A549 (cell line): ENCODE measurements around the gene PTPRN2. TPM values are rescaled to one million over a fixed set of nuclear protein-coding genes. Genes with fewer than 3 reads are reported as not detected.

Experiments
- ATAC-seq, 2 experiments: fragments of 200-7000 bp in 1 of 2; fragments of >200 bp in 1 of 2; cut with Nextera tagmentation in 1 of 2; cut with Tn5 transposase in 1 of 2; 3 replicates each; pipeline versions ENCODE4 v1.8.0 to v1.9.1; 2018 to 2020; ENCODE audit warnings: mild to moderate bottlenecking in 1 of 2, moderate library complexity in 1 of 2
- CTCF ChIA-PET: fragments of 300-600 bp; sonication (Branson Sonifier 250); formaldehyde crosslinking; extraction: SDS; loops from one replicate; lab custom pipeline; 2021; ENCODE audit warnings: antibody characterized with exemption, inconsistent platforms; lab: Yijun Ruan, JAX
- POLR2A ChIA-PET: fragments of 350-600 bp; formaldehyde crosslinking; extraction: SDS; loops from one replicate; lab custom pipeline; 2021; ENCODE audit warnings: antibody characterized with exemption, inconsistent platforms; lab: Yijun Ruan, JAX
- DNase-seq, 2 experiments: peaks; one replicate each; pipeline versions ENCODE4 v3.0.0 to v3.0.0-alpha.2; 2011 to 2016; ENCODE audit warnings: low read depth in 1 of 2, low spot score in 1 of 2
- FAIRE-seq: peaks from 2 replicates; lab custom pipeline; 2011; peaks lifted over from hg19 to GRCh38; lab: Jason Lieb, UNC
- H3K27ac ChIP-seq, 2 experiments: fragments of >200 bp; sonication (Bioruptor Twin); formaldehyde crosslinking; 3 replicates each; pipeline ENCODE4 v1.5.1; 2016 to 2017
- H3K4me1 ChIP-seq: fragments of >200 bp; sonication (Bioruptor Twin); formaldehyde crosslinking; 3 replicates; pipeline ENCODE4 v1.6.1; 2016
- H3K4me2 ChIP-seq: fragments of >200 bp; sonication (Bioruptor Twin); formaldehyde crosslinking; 3 replicates; pipeline ENCODE4 v1.6.1; 2016
- H3K4me3 ChIP-seq: fragments of >200 bp; sonication (Bioruptor Twin); formaldehyde crosslinking; 3 replicates; pipeline ENCODE4 v1.5.1; 2016
- H3K9me3 ChIP-seq: fragments of >200 bp; sonication (Bioruptor Twin); formaldehyde crosslinking; 3 replicates; pipeline ENCODE4 v1.6.1; 2016
- BHLHE40 ChIP-seq: IDR thresholded peaks from 2 replicates; pipeline ENCODE4 v1.6.1; 2012; ENCODE audit warnings: low read depth, low read length, inconsistent platforms
- CBX8 ChIP-seq: fragments of 200-600 bp; sonication (generic); IDR thresholded peaks from 2 replicates; pipeline ENCODE4 v1.6.1; 2016
- CEBPB ChIP-seq, 2 experiments: fragments of >200 bp in 1 of 2; sonication (Bioruptor Twin) in 1 of 2; formaldehyde crosslinking in 1 of 2; IDR thresholded peaks; 2 replicates each; pipeline ENCODE4 v1.6.1; 2012 to 2016
- CHD2 ChIP-seq: fragments of 150-350 bp; IDR thresholded peaks from 2 replicates; pipeline ENCODE4 v1.6.1; 2014; ENCODE audit warnings: low read length; ENCODE audit not compliant: partially characterized antibody
- CHD4 ChIP-seq: fragments of 200-600 bp; sonication (generic); IDR thresholded peaks from 2 replicates; pipeline ENCODE4 v1.6.1; 2016; ENCODE audit warnings: antibody characterized with exemption, mild to moderate bottlenecking, borderline replicate concordance
- EP300 ChIP-seq, 2 experiments: fragments of >200 bp; sonication (Bioruptor Twin); formaldehyde crosslinking; IDR thresholded peaks; 2 replicates in 1 of 2; 3 replicates in 1 of 2; pipeline ENCODE4 v1.6.1; 2016 to 2017
- FOSB ChIP-seq: fragments of 250-450 bp; sonication (Bioruptor Pico); IDR thresholded peaks from 2 replicates; pipeline ENCODE4 v1.5.0; 2020; ENCODE audit warnings: mild to moderate bottlenecking, moderate library complexity
- FOXS1 ChIP-seq: fragments of 250-450 bp; sonication (Bioruptor Pico); IDR thresholded peaks from 2 replicates; pipeline ENCODE4 v1.5.0; 2020; ENCODE audit warnings: mild to moderate bottlenecking, moderate library complexity
- GATA3 ChIP-seq: IDR thresholded peaks from 2 replicates; pipeline ENCODE4 v1.6.1; 2012; ENCODE audit warnings: borderline replicate concordance
- HOXA7 ChIP-seq: fragments of 250-450 bp; sonication (Bioruptor Pico); IDR thresholded peaks from 2 replicates; pipeline ENCODE4 v1.5.0; 2020; ENCODE audit warnings: mild to moderate bottlenecking, moderate library complexity
- HOXB13 ChIP-seq: fragments of 250-450 bp; sonication (Bioruptor Pico); IDR thresholded peaks from 2 replicates; pipeline ENCODE4 v1.5.0; 2020; ENCODE audit warnings: low read depth, mild to moderate bottlenecking, moderate library complexity
- MYC ChIP-seq: IDR thresholded peaks from 2 replicates; pipeline ENCODE4 v1.6.1; 2012; ENCODE audit warnings: mild to moderate bottlenecking, inconsistent platforms, low read length, improper control_type of control experiment, borderline replicate concordance
- NFE2L2 ChIP-seq: fragments of 150-350 bp; conservative IDR thresholded peaks from 2 replicates; pipeline ENCODE4 v1.6.1; 2014; ENCODE audit warnings: low read length
- PHF8 ChIP-seq: fragments of 200-600 bp; sonication (generic); IDR thresholded peaks from 2 replicates; pipeline ENCODE4 v1.6.1; 2016; ENCODE audit warnings: low read depth, mild to moderate bottlenecking, antibody characterized with exemption, moderate library complexity, borderline replicate concordance
- POLR2A ChIP-seq: IDR thresholded peaks from 2 replicates; pipeline ENCODE4 v1.6.1; 2012; ENCODE audit warnings: mild to moderate bottlenecking, low read length
- POLR2AphosphoS2 ChIP-seq: conservative IDR thresholded peaks from 2 replicates; pipeline ENCODE4 v1.6.1; 2012; ENCODE audit warnings: low read length, improper control_type of control experiment, inconsistent platforms
- RAD21 ChIP-seq, 2 experiments: fragments of >200 bp in 1 of 2; sonication (Bioruptor Twin) in 1 of 2; formaldehyde crosslinking in 1 of 2; IDR thresholded peaks in 1 of 2; conservative IDR thresholded peaks in 1 of 2; 2 replicates in 1 of 2; 3 replicates in 1 of 2; pipeline ENCODE4 v1.6.1; 2012 to 2018; ENCODE audit warnings: inconsistent platforms in 1 of 2
- RCOR1 ChIP-seq: fragments of 150-350 bp; IDR thresholded peaks from 2 replicates; pipeline ENCODE4 v1.6.1; 2014; ENCODE audit warnings: antibody characterized with exemption, low read length, low read depth
- REST ChIP-seq: fragments of 200-600 bp; sonication (generic); IDR thresholded peaks from 2 replicates; pipeline ENCODE4 v1.6.1; 2016; ENCODE audit warnings: antibody characterized with exemption, mild to moderate bottlenecking, moderate library complexity
- RNF2 ChIP-seq: fragments of 200-600 bp; sonication (generic); IDR thresholded peaks from 2 replicates; pipeline ENCODE4 v1.6.1; 2016; ENCODE audit warnings: low read depth, mild to moderate bottlenecking, antibody characterized with exemption, moderate library complexity, borderline replicate concordance
- SMC3 ChIP-seq: fragments of >200 bp; sonication (Bioruptor Twin); formaldehyde crosslinking; IDR thresholded peaks from 3 replicates; pipeline ENCODE4 v1.6.1; 2018; ENCODE audit warnings: inconsistent platforms
- ZSCAN20 ChIP-seq: fragments of 250-450 bp; sonication (Bioruptor Pico); IDR thresholded peaks from 2 replicates; pipeline ENCODE4 v1.8.0; 2022; ENCODE audit warnings: mild to moderate bottlenecking, moderate library complexity
- WGBS: methylation state at CpG from one replicate; pipeline ENCODE4 v1.1.6; 2017; ENCODE audit errors: missing lambda C conversion rate; 5-methylcytosine and 5-hydroxymethylcytosine counted together
- polyA plus RNA-seq, 4 experiments: library from polyadenylated mRNA; depleted of rRNA in 3 of 4; stranded (reverse); fragments of >200 nt; fragmentation: RNase III in 1 of 4; extraction: RNeasy Plus Mini Kit Qiagen cat#74134 plus additional on column Dnase treatment in 1 of 4; gene quantifications; 2 replicates in 3 of 4; 3 replicates in 1 of 4; pipeline ENCODE4 v1.2.3, GENCODE V29; 2011 to 2017
- TF ChIP-seq, protein P1 (sequence below): fragments of 250-450 bp; sonication (Bioruptor Pico); IDR thresholded peaks from 2 replicates; pipeline ENCODE4 v1.5.0; 2020; ENCODE audit warnings: low read depth, mild to moderate bottlenecking, moderate library complexity
- TF ChIP-seq, protein P2 (sequence below): IDR thresholded peaks from 2 replicates; pipeline ENCODE4 v1.6.1; 2012; ENCODE audit warnings: low read depth, borderline replicate concordance

Gene PTPRN2
- polyA plus RNA-seq, 2 of the 4 experiments (the other 2 are of a cell fraction) = 0.41 to 1.2 TPM

- no peak for FAIRE-seq
- H3K4me1 ChIP-seq = no peaks in the 10 kb centered on the region
- DNase-seq = no peak
- 55% methylated on average over 18 of the region's 21 CpGs for WGBS
- H3K4me2 ChIP-seq = no peak overlapping the region
- ChIA-PET CTCF (no interaction called here), POLR2A (no interaction called here)
- no peak for TF ChIP-seq HOXB13 (CRISPR knock-in tag)
- TF ChIP-seq ZSCAN20 (CRISPR knock-in tag) = no peak
- no peak for TF ChIP-seq RNF2
- TF ChIP-seq GATA3 = no peak
- no peak for TF ChIP-seq RCOR1
- no peak for TF ChIP-seq EP300 (IDR thresholded peaks at IDR 0.05)
- TF ChIP-seq PHF8 = no peak
- TF ChIP-seq BHLHE40 = no peak
- TF ChIP-seq CEBPB (IDR thresholded peaks at IDR 0.05) = no peak
- TF ChIP-seq, protein P1, sequence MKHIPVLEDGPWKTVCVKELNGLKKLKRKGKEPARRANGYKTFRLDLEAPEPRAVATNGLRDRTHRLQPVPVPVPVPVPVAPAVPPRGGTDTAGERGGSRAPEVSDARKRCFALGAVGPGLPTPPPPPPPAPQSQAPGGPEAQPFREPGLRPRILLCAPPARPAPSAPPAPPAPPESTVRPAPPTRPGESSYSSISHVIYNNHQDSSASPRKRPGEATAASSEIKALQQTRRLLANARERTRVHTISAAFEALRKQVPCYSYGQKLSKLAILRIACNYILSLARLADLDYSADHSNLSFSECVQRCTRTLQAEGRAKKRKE = no peak
- no peak for TF ChIP-seq CHD2
- TF ChIP-seq FOSB (CRISPR knock-in tag) = no peak
- H3K4me3 ChIP-seq = no peak overlapping the region
- H3K27ac ChIP-seq = no peak overlapping the region
- no peaks in the 10 kb centered on the region for H3K9me3 ChIP-seq
- ATAC-seq = no peak
Measured at GRCh38 chr7:157585113-157585861, 1002.3 kb downstream of the PTPRN2 start.

GRCh38 chr7:157584420-157584819 lies 1003.2 kb downstream of the PTPRN2 start:
- ChIA-PET CTCF (no interaction called here), POLR2A (no interaction called here)
- no peak overlapping the region for H3K4me3 ChIP-seq
- DNase-seq (no peak), ATAC-seq (no peak), FAIRE-seq (no peak)
- no peaks in the 10 kb centered on the region for H3K9me3 ChIP-seq
- WGBS = 58% methylated on average over 9 of the region's 9 CpGs
- no peaks in the 10 kb centered on the region for H3K4me1 ChIP-seq
- TF ChIP-seq, protein P2, sequence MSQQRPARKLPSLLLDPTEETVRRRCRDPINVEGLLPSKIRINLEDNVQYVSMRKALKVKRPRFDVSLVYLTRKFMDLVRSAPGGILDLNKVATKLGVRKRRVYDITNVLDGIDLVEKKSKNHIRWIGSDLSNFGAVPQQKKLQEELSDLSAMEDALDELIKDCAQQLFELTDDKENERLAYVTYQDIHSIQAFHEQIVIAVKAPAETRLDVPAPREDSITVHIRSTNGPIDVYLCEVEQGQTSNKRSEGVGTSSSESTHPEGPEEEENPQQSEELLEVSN = no peak
- no peak for TF ChIP-seq CBX8
- no peak for TF ChIP-seq MYC
- TF ChIP-seq RAD21 (conservative IDR thresholded peaks at IDR 0.05 in 1 of 2, IDR thresholded peaks at IDR 0.05 in 1 of 2) = no peak
- TF ChIP-seq REST = no peak
- TF ChIP-seq GATA3 = no peak
- no peak for TF ChIP-seq FOSB (CRISPR knock-in tag)
- TF ChIP-seq HOXA7 (CRISPR knock-in tag) = no peak
- no peak for TF ChIP-seq POLR2AphosphoS2
- no peak for TF ChIP-seq POLR2A
- TF ChIP-seq NFE2L2 = no peak
- no peak for TF ChIP-seq SMC3
- TF ChIP-seq CHD4 = no peak
- no peak for TF ChIP-seq FOXS1 (CRISPR knock-in tag)
- no peak overlapping the region for H3K27ac ChIP-seq
- no peak overlapping the region for H3K4me2 ChIP-seq
